PC-9 (cell line): ENCODE results near the gene MERTK.

ENCODE experiments used
- EZH2 ChIP-seq: fragments of 200-600 bp; sonication (generic); IDR thresholded peaks from 2 replicates; pipeline ENCODE4 v1.8.0; 2017; ENCODE audit warnings: antibody characterized with exemption, low read depth
- TF ChIP-seq, protein P1 (sequence below): fragments of 200-600 bp; sonication (generic); conservative IDR thresholded peaks from 2 replicates; pipeline ENCODE4 v1.6.1; 2017; ENCODE audit warnings: mixed run types, antibody characterized with exemption, mild to moderate bottlenecking, moderate library complexity

- TF ChIP-seq, protein P1, sequence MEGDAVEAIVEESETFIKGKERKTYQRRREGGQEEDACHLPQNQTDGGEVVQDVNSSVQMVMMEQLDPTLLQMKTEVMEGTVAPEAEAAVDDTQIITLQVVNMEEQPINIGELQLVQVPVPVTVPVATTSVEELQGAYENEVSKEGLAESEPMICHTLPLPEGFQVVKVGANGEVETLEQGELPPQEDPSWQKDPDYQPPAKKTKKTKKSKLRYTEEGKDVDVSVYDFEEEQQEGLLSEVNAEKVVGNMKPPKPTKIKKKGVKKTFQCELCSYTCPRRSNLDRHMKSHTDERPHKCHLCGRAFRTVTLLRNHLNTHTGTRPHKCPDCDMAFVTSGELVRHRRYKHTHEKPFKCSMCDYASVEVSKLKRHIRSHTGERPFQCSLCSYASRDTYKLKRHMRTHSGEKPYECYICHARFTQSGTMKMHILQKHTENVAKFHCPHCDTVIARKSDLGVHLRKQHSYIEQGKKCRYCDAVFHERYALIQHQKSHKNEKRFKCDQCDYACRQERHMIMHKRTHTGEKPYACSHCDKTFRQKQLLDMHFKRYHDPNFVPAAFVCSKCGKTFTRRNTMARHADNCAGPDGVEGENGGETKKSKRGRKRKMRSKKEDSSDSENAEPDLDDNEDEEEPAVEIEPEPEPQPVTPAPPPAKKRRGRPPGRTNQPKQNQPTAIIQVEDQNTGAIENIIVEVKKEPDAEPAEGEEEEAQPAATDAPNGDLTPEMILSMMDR: no peak
- TF ChIP-seq EZH2: no peak
Observed at GRCh38 chr2:112053917-112054846, 155.8 kb downstream of the MERTK start.
